ENCODE data around the gene POLR1C. TPM values are rescaled to one million over a fixed set of nuclear protein-coding genes. Genes with fewer than 3 reads are reported as not detected.
A peak's percentile ranks its signal among the peaks of the same experiment; 100 is the strongest.

Gene POLR1C
- total RNA-seq, 1 donor from 2014 or later = 28.5 TPM

DNA sequence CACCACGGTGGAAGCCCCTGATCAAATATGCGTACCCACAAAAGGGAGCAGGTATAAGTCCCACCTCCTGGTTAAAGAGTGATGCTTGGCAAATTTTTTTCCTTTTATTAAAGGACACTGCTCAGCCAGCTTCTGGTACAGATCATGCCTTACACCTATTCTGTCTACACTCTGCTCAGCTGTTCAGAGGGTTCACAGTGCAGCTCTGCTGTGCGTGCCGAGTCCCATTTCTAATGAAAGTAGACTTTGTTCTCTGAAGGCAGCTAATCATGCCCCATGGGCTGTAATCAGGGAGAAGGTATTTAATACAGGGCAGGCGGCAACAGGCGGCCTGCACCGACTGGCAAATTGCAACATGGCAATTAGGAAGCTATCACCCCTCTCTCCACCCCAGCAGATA lies 23.1 kb upstream of the POLR1C start:
- Histone ChIP-seq H3K9me3 (no peaks in the 10 kb centered on the region), H3K27me3 (no peaks in the 10 kb centered on the region), H3K36me3 (peaks cover 13% of the 10 kb centered on the region), H3K4me3 (no peak overlapping the region), H3K4me1 (peaks cover 25% of the 10 kb centered on the region), H3K27ac (no peak overlapping the region)
- DNase-seq (no peak), ATAC-seq (no peak)
- intact Hi-C loops (cut with DNase I) = no loop called here
- no peak for TF ChIP-seq CTCF (IDR thresholded peaks at IDR 0.05)

DNA sequence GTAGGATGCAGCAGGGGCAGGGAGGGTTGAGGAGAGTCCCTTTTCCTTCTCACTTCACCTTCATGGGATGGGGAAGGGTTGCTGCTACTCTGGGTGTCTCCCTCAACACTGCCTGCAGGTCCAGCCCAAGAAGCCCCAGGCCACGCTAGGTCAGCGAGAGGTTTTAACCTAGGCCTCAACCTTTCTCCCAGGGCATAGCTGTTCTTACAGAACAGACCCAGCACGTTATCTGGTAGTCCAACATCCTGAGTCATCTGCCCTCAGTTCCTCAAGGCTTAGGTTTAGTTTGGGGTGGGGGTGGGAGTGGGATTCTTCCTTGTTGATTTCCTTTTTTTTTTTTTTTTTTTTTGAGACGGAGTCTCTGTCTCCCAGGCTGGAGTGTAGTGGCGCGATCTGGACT lies 22.6 kb upstream of the POLR1C start:
- Histone ChIP-seq H3K27me3 (no peaks in the 10 kb centered on the region), H3K4me1 (peaks cover 25% of the 10 kb centered on the region), H3K27ac (no peak overlapping the region), H3K4me3 (no peak overlapping the region), H3K36me3 (peaks cover 18% of the 10 kb centered on the region), H3K9me3 (no peaks in the 10 kb centered on the region)
- intact Hi-C loops (cut with DNase I) = no loop called here
- DNase-seq (no peak), ATAC-seq (no peak)
- no peak for TF ChIP-seq CTCF (IDR thresholded peaks at IDR 0.05)

DNA sequence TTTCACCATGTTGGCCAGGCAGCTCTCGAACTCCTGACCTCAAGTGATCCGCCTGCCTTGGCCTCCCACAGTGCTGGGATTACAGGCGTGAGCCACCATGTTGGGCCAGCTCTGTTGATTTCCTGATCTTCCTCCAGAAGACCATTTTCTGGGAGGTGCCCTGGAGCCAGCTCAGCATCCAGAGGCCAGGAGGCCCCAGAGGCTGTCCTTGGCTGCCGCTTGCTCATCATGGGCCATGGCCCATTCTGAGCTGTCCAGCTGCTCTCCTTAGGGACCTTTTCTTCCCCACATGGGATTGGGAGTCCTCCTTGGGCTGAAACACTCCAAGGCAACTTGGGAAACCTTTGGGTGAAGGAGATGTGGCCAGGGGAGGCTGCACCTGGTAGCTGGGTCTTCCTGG lies 22.1 kb upstream of the POLR1C start:
- peaks cover 23% of the 10 kb centered on the region for H3K36me3 ChIP-seq
- intact Hi-C loops (cut with DNase I) = no loop called here

DNA sequence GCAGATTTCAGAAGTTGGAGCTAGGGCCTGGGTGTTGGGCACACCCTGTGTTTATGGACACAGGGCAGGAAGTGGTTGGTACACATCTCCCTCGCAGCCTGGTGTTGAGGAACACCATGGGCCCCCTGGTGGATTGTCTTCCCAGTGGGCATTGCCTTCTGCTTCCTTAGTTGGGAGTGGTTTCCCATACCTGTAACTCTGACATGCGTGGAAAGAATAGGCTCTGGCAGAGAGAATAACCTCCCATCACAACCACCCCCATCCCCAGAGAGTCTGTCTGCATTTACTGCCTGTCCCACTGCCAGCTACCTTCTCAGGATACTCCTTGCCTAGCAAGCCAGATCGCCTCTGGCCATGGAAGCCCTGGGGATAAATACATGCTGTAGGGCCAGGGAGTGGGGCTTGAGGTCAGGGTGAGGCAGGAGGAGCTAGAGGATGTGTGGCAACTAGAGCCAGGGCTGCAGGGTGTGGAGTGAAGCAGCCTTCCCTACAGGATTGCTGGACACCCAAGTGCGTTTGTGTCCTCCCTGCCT lies 21.4 kb upstream of the POLR1C start:
- intact Hi-C loops (cut with DNase I) = no loop called here
- DNase-seq = no peak
- Histone ChIP-seq H3K27ac (no peak overlapping the region), H3K4me1 (peaks cover 25% of the 10 kb centered on the region), H3K36me3 (peaks cover 30% of the 10 kb centered on the region), H3K9me3 (no peaks in the 10 kb centered on the region), H3K27me3 (no peaks in the 10 kb centered on the region), H3K4me3 (no peak overlapping the region)
- no peak for TF ChIP-seq CTCF (IDR thresholded peaks at IDR 0.05)
- peak; percentile 42 for ATAC-seq

More for the DNA sequence above, 22.1 kb upstream of the POLR1C start:
- Histone ChIP-seq H3K27ac (no peak overlapping the region), H3K4me3 (no peak overlapping the region), H3K4me1 (peaks cover 25% of the 10 kb centered on the region), H3K9me3 (no peaks in the 10 kb centered on the region), H3K27me3 (no peaks in the 10 kb centered on the region)
- DNase-seq (no peak), ATAC-seq (no peak)
- TF ChIP-seq CTCF (IDR thresholded peaks at IDR 0.05) = no peak

GRCh38 chr6:43496370-43497128 lies 20.3 kb upstream of the POLR1C start:
- ATAC-seq = peak; percentile 35
- Histone ChIP-seq H3K4me1 (peaks cover 25% of the 10 kb centered on the region), H3K27ac (no peak overlapping the region), H3K27me3 (no peaks in the 10 kb centered on the region), H3K4me3 (no peak overlapping the region), H3K36me3 (peaks cover 40% of the 10 kb centered on the region), H3K9me3 (no peaks in the 10 kb centered on the region)
- peak; percentile 33 for TF ChIP-seq CTCF (IDR thresholded peaks at IDR 0.05)
- intact Hi-C loops (cut with DNase I) = no loop called here
- no peak for DNase-seq

Data from upper lobe of right lung (tissue), 1 donor.